Gastrocnemius medialis (tissue), 4 donors: ENCODE data around the gene SLC38A9. TPM values are rescaled to one million over a fixed set of nuclear protein-coding genes. Genes with fewer than 3 reads are reported as not detected.
A peak's percentile ranks its signal among the peaks of the same experiment; 100 is the strongest.
"Not testable (repeated sequence)": the region's sequence is repeated elsewhere in the genome, so short reads cannot be mapped to it uniquely, and the experiment has no call there.

Experiments used
- ATAC-seq, 2 donors: fragments of 150-250 bp; one replicate each; pipeline ENCODE4 v1.9.1; 2016
- DNase-seq, 2 donors: peaks; one replicate each; pipeline ENCODE4 v3.0.0-alpha.2; 2019
- H3K27ac ChIP-seq, 4 donors: fragments of 200-600 bp; sonication (generic); 1 replicate in 1 of 4; 2 replicates in 3 of 4; pipeline ENCODE4 v1.5.1; 2016 to 2018; ENCODE audit warnings: mild to moderate bottlenecking in 2 of 4, moderate library complexity in 1 of 4
- H3K27me3 ChIP-seq, 3 donors: fragments of 200-600 bp; sonication (generic) in 2 of 3; 1 replicate in 1 of 3; 2 replicates in 2 of 3; pipeline versions ENCODE4 v1.5.1 to v1.6.0; 2016 to 2019; ENCODE audit warnings: mild to moderate bottlenecking in 1 of 3, moderate library complexity in 1 of 3
- H3K36me3 ChIP-seq, 2 donors: fragments of 200-600 bp; sonication (generic) in 1 of 2; one replicate each; pipeline ENCODE4 v1.5.1; 2017 to 2018
- H3K4me1 ChIP-seq, 2 donors: fragments of 200-600 bp; sonication (generic) in 1 of 2; one replicate each; pipeline ENCODE4 v1.5.1; 2016 to 2017; ENCODE audit warnings: mild to moderate bottlenecking in 2 of 2
- H3K4me3 ChIP-seq, 4 donors: fragments of 200-600 bp; sonication (generic) in 3 of 4; 1 replicate in 1 of 4; 2 replicates in 3 of 4; pipeline ENCODE4 v1.5.1; 2016 to 2019; ENCODE audit warnings: mild to moderate bottlenecking in 2 of 4
- H3K9me3 ChIP-seq, 3 donors: fragments of 200-600 bp; sonication (generic) in 2 of 3; 1 replicate in 1 of 3; 2 replicates in 2 of 3; pipeline ENCODE4 v1.5.1; 2016 to 2019
- POLR2A ChIP-seq, 2 donors: fragments of 450-650 bp; IDR thresholded peaks; one replicate each; pipeline ENCODE4 v1.6.1; 2017; ENCODE audit warnings: antibody characterized with exemption in 2 of 2, mild to moderate bottlenecking in 2 of 2, moderate library complexity in 2 of 2
- in situ Hi-C, 4 donors: fragments of 200-750 bp; cut with MboI; loops; one replicate each; pipeline versions ENCODE4 v1.15.0 to v1.8.0; 2017; ENCODE audit warnings: low sequenced_read_pairs in 4 of 4
- intact Hi-C: fragments of 100-400 bp; cut with DNase I; formaldehyde crosslinking; loops from one replicate; pipeline ENCODE4 v1.15.1; 2023; ENCODE audit warnings: low total_unique reads
- total RNA-seq, 4 donors: library from RNA; depleted of rRNA; stranded (reverse); fragments of >200 nt; gene quantifications; one replicate each; pipeline versions ENCODE4 v1.1.0 to v1.2.3, GENCODE V29; 2016
- TF ChIP-seq, protein P1 (sequence below), 5 experiments: fragments of 450-650 bp in 3 of 5; fragments of 200-600 bp in 2 of 5; sonication (generic) in 2 of 5; IDR thresholded peaks in 4 of 5; conservative IDR thresholded peaks in 1 of 5; 1 replicate in 4 of 5; 2 replicates in 1 of 5; pipeline ENCODE4 v1.5.1; 2016 to 2019; ENCODE audit warnings: antibody characterized with exemption in 5 of 5, mild to moderate bottlenecking in 3 of 5, moderate library complexity in 3 of 5

The SLC38A9 gene
- total RNA-seq, 4 donors from 2014 or later = 5.4 to 11.9 (median 10.2) TPM

DNA sequence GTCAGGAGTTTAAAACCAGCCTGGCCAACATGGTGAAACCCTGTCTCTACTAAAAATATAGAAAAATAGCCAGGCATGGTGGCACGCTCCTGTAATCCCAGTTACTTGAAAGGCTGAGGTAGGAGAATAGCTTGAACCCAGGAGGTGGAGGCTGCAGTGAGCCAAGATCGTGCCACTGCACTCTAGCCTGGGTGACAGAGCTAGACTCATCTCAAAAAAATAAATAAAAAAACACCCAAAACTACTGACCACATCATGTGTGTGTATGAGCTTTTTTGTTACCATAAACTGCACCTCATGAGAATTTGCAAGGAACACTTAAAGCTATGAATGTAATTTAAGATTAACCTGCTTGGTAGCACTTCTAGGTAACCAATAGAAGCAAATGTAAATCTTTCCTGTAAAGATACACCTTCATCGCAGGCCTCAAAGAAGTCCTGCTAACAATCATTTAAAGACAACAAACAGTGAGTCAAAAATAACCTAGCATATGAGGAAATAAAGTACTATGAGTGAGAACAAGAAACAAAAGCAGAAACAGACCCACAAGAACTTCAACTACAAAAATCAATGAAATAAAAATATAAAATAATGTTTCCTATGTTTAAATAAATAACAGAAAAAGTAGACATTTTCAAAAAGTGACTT lies 13.0 kb downstream of the SLC38A9 start:
- no peaks in the 10 kb centered on the region for H3K9me3 ChIP-seq
- peaks cover 0 to 6% of the 10 kb centered on the region in 2 donors for H3K36me3 ChIP-seq
- peaks cover 11 to 22% of the 10 kb centered on the region in 2 donors for H3K4me1 ChIP-seq
- no peak for ATAC-seq
- intact Hi-C loops (no loop called here), in situ Hi-C loops (loop anchor here in 2 of 4 donors (10.0 to 25.0 kb wide), 2 partner anchors 294 to 362 kb away; no protein-coding TSS in a partner anchor)
- peak overlapping the region in 1 of 4 donors; percentile 12 for H3K27ac ChIP-seq
- no peak for DNase-seq
- H3K4me3 ChIP-seq = no peak overlapping the region
- H3K27me3 ChIP-seq = no peaks in the 10 kb centered on the region
- no peak for TF ChIP-seq POLR2A (IDR thresholded peaks at IDR 0.05)
- TF ChIP-seq, protein P1, sequence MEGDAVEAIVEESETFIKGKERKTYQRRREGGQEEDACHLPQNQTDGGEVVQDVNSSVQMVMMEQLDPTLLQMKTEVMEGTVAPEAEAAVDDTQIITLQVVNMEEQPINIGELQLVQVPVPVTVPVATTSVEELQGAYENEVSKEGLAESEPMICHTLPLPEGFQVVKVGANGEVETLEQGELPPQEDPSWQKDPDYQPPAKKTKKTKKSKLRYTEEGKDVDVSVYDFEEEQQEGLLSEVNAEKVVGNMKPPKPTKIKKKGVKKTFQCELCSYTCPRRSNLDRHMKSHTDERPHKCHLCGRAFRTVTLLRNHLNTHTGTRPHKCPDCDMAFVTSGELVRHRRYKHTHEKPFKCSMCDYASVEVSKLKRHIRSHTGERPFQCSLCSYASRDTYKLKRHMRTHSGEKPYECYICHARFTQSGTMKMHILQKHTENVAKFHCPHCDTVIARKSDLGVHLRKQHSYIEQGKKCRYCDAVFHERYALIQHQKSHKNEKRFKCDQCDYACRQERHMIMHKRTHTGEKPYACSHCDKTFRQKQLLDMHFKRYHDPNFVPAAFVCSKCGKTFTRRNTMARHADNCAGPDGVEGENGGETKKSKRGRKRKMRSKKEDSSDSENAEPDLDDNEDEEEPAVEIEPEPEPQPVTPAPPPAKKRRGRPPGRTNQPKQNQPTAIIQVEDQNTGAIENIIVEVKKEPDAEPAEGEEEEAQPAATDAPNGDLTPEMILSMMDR (IDR thresholded peaks at IDR 0.05 in 4 of 5, conservative IDR thresholded peaks at IDR 0.05 in 1 of 5) = no peak

DNA sequence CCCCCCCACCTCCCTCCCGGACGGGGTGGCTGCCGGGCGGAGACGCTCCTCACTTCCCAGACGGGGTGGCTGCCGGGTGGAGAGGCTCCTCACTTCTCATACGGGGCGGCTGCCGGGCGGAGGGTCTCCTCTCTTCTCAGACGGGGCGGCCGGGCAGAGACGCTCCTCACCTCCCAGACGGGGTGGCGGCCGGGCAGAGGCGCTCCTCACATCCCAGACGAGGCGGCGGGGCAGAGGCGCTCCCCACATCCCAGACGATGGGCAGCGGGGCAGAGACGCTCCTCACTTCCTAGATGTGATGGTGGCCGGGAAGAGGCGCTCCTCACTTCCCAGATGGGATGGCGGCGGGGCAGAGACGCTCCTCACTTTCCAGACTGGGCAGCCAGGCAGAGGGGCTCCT lies 15.4 kb downstream of the SLC38A9 start:
- H3K4me1 ChIP-seq = peaks cover 18 to 26% of the 10 kb centered on the region in 2 donors
- H3K4me3 ChIP-seq, DNase-seq, ATAC-seq, H3K27me3 ChIP-seq, H3K36me3 ChIP-seq, intact Hi-C loops, H3K9me3 ChIP-seq, H3K27ac ChIP-seq: not testable (repeated sequence)
- in situ Hi-C loops = loop anchor here in 2 of 4 donors (10.0 to 25.0 kb wide), 2 partner anchors 292 to 359 kb away; no protein-coding TSS in a partner anchor

DNA sequence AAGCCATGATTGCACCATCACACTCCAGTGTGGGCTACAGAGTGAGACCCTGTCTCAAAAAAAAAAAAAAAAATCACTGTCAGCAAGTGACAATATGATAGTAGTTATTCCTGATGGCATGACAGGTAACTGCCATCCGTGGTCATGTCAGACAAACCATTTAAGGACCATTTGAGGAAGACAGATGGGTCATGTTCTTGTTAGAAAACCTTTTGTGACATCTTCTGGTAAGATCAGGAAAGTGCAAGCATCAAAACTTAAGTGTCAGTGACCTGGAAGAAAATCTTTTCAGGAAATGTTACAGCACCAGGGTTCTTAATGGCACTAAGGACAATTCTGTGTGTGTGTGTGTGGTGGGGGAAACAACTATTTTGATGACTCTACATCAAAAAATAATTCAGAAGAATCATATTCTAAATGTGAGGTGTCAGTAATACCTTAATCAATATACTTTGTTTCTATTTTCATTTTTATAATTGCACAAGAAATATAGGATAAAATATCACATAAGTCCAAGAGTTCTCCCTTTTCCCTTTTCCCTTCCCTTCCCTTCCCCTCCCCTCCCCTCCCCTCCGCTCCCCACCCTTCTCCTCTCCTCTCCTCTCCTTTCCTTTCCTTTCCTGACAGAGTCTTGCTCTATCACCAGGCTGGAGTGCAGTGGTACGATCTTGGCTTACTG lies 17.8 kb downstream of the SLC38A9 start:
- in situ Hi-C loops = loop anchor here in 3 of 4 donors (5.0 to 25.0 kb wide), 3 partner anchors 282 to 357 kb away; no protein-coding TSS in a partner anchor
- intact Hi-C loops = loop anchor here (5.0 kb wide), 3 partner anchors 162 to 522 kb away; partner anchors contain the start of genes CDC20B and PLPP1
- ATAC-seq = no peak

DNA sequence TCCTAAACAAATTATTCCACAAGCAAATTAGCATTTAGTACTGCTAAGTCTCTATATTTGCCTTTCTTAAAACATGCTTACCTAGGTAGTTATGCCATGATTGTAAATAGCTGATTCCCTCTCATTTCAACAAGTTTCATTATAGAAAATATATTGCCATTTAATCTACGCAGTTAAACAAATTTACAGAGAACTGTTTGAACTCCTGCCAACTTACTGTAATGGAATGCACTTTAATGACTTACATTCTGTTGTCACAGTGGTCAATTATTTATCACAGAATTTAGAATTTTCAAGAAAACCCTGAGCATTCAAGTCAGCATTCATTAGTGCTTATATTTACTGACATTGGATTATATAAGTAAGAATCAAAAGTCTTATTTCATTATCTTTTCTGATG lies 19.6 kb downstream of the SLC38A9 start:
- in situ Hi-C loops (loop anchor here in 3 of 4 donors (5.0 to 25.0 kb wide), 3 partner anchors 280 to 355 kb away; no protein-coding TSS in a partner anchor), intact Hi-C loops (loop anchor here (5.0 kb wide), 3 partner anchors 160 to 520 kb away; partner anchors contain the start of genes CDC20B and PLPP1)
- Histone ChIP-seq H3K9me3 (no peaks in the 10 kb centered on the region), H3K27ac (no peak overlapping the region), H3K36me3 (peaks cover 0 to 3% of the 10 kb centered on the region in 2 donors), H3K27me3 (no peaks in the 10 kb centered on the region), H3K4me3 (no peak overlapping the region), H3K4me1 (peaks cover 17 to 20% of the 10 kb centered on the region in 2 donors)
- ATAC-seq = no peak
- no peak for DNase-seq
- TF ChIP-seq, protein P1 (IDR thresholded peaks at IDR 0.05 in 4 of 5, conservative IDR thresholded peaks at IDR 0.05 in 1 of 5) = no peak
- no peak for TF ChIP-seq POLR2A (IDR thresholded peaks at IDR 0.05)

More for the DNA sequence above, 17.8 kb downstream of the SLC38A9 start:
- DNase-seq = no peak
- TF ChIP-seq, protein P1 (IDR thresholded peaks at IDR 0.05 in 4 of 5, conservative IDR thresholded peaks at IDR 0.05 in 1 of 5) = peak in 4 of 5 experiments; percentile 12 to 50 (median 26)
- TF ChIP-seq POLR2A (IDR thresholded peaks at IDR 0.05) = no peak
- Histone ChIP-seq H3K4me1 (peaks cover 23 to 25% of the 10 kb centered on the region in 2 donors), H3K27ac (no peak overlapping the region), H3K9me3 (no peaks in the 10 kb centered on the region), H3K36me3 (peaks cover 0 to 6% of the 10 kb centered on the region in 2 donors), H3K27me3 (no peaks in the 10 kb centered on the region), H3K4me3 (no peak overlapping the region)

DNA sequence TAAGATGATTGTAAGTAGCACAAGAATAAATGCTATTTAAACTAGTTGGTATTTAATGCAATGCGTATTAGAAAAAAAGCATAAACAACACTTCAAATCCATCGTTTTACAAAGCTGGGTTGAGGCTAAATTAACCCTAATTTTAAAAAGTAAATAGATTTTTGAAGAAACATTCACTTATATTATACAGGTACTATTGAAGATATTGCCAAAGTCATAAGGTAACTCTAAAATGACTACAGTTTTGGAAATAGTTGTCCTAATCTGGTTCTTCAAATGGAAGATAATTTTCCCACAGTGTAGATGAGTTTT lies 20.1 kb downstream of the SLC38A9 start:
- in situ Hi-C loops = loop anchor here in 3 of 4 donors (5.0 to 25.0 kb wide), 3 partner anchors 280 to 355 kb away; no protein-coding TSS in a partner anchor
- ATAC-seq = no peak
- H3K4me3 ChIP-seq = no peak overlapping the region

More for the DNA sequence above, 20.1 kb downstream of the SLC38A9 start:
- Histone ChIP-seq H3K27ac (no peak overlapping the region), H3K27me3 (no peaks in the 10 kb centered on the region), H3K9me3 (no peaks in the 10 kb centered on the region), H3K4me1 (peaks cover 17 to 20% of the 10 kb centered on the region in 2 donors), H3K36me3 (no peaks in the 10 kb centered on the region)
- no peak for DNase-seq
- intact Hi-C loops = loop anchor here (5.0 kb wide), 3 partner anchors 160 to 520 kb away; partner anchors contain the start of genes CDC20B and PLPP1
- TF ChIP-seq, protein P1 (IDR thresholded peaks at IDR 0.05 in 4 of 5, conservative IDR thresholded peaks at IDR 0.05 in 1 of 5) = no peak
- no peak for TF ChIP-seq POLR2A (IDR thresholded peaks at IDR 0.05)
